Panc1 (cell line): ENCODE measurements around the gene OGDH.

Source experiments
- POLR2AphosphoS5 ChIP-seq: IDR thresholded peaks from 2 replicates; pipeline ENCODE4 v1.6.1; 2012; ENCODE audit warnings: mild to moderate bottlenecking, low read depth, low read length, moderate library complexity
- REST ChIP-seq, 2 experiments: IDR thresholded peaks; 2 replicates each; pipeline ENCODE4 v1.6.1; 2011 to 2012; ENCODE audit warnings: low read depth in 2 of 2, control low read depth in 1 of 2, low read length in 1 of 2, mild to moderate bottlenecking in 1 of 2, moderate library complexity in 1 of 2; ENCODE audit not compliant: insufficient read depth in 1 of 2
- SIN3A ChIP-seq: IDR thresholded peaks from 2 replicates; pipeline ENCODE4 v1.6.1; 2012; ENCODE audit warnings: low read depth, mild to moderate bottlenecking, low read length, moderate library complexity, borderline replicate concordance; ENCODE audit not compliant: insufficient read depth
- TCF7L2 ChIP-seq: IDR thresholded peaks from 2 replicates; pipeline ENCODE4 v1.6.1; 2011; ENCODE audit warnings: mild to moderate bottlenecking, low read depth, low read length, inconsistent platforms
- TF ChIP-seq, protein P1 (sequence below): fragments of 450-650 bp; IDR thresholded peaks from 2 replicates; pipeline ENCODE4 v1.5.1; 2017; ENCODE audit warnings: mild to moderate bottlenecking

DNA sequence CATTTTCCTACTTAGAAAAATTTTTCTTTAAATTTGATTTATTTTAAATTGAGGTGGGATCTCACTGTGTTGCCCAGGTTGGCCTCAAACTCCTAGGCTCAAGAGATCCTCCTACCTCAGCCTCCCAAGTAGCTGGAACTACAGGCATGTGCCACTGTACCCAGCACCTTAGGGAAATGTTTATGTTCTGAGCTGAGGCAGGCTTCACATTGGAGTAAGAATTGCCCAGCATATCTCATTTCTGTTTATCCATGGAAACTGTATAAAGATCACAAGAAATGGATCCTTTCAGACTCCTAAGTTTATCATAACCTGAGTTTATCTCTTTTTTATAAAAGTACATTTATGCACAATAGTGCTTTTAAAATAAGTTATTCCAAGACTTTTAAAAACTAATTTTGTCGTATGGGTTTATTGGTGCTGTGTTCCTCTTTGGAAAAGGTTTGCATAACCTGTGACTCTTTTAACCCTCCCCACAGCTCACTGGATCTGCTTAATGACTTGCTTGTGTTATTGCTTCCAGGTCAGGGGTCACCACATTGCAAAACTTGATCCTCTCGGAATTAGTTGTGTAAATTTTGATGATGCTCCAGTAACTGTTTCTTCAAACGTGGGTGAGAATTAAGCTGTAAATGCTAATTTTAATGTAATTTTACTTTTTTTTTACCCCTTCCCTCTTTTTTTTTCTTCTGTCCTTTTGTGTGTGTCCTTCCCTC, 40.7 kb downstream of the OGDH start:
- TF ChIP-seq, protein P1, sequence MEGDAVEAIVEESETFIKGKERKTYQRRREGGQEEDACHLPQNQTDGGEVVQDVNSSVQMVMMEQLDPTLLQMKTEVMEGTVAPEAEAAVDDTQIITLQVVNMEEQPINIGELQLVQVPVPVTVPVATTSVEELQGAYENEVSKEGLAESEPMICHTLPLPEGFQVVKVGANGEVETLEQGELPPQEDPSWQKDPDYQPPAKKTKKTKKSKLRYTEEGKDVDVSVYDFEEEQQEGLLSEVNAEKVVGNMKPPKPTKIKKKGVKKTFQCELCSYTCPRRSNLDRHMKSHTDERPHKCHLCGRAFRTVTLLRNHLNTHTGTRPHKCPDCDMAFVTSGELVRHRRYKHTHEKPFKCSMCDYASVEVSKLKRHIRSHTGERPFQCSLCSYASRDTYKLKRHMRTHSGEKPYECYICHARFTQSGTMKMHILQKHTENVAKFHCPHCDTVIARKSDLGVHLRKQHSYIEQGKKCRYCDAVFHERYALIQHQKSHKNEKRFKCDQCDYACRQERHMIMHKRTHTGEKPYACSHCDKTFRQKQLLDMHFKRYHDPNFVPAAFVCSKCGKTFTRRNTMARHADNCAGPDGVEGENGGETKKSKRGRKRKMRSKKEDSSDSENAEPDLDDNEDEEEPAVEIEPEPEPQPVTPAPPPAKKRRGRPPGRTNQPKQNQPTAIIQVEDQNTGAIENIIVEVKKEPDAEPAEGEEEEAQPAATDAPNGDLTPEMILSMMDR: no peak
- no peak for TF ChIP-seq POLR2AphosphoS5
- TF ChIP-seq SIN3A: no peak
- no peak for TF ChIP-seq REST (IDR thresholded peaks at IDR 0.05; ENCODE audit: insufficient read depth in 1 of 2, low read depth in 2 of 2, low read length in 1 of 2)
- TF ChIP-seq TCF7L2: no peak
